Lower lobe of right lung (tissue), 2 donors: ENCODE data around the gene SPON2. TPM values are rescaled to one million over a fixed set of nuclear protein-coding genes. Genes with fewer than 3 reads are reported as not detected.

ENCODE experiments used
- ATAC-seq, 2 donors: fragments of 200-7000 bp; cut with Tn5 transposase; one replicate each; pipeline ENCODE4 v1.9.1; 2020 to 2022; ENCODE audit warnings: mild to moderate bottlenecking in 2 of 2, moderate library complexity in 2 of 2
- DNase-seq: peaks from one replicate; pipeline ENCODE4 v3.0.0-alpha.2; 2020
- H3K27ac ChIP-seq: fragments of 200-600 bp; one replicate; pipeline ENCODE4 v1.8.0; 2022
- H3K27me3 ChIP-seq: fragments of 200-600 bp; one replicate; pipeline ENCODE4 v1.8.0; 2022; ENCODE audit warnings: low read depth
- H3K36me3 ChIP-seq: fragments of 200-600 bp; one replicate; pipeline ENCODE4 v1.8.0; 2022; ENCODE audit warnings: mild to moderate bottlenecking
- H3K4me1 ChIP-seq: fragments of 200-600 bp; one replicate; pipeline ENCODE4 v1.8.0; 2022
- H3K4me3 ChIP-seq: fragments of 200-600 bp; one replicate; pipeline ENCODE4 v1.8.0; 2022; ENCODE audit warnings: mild to moderate bottlenecking
- H3K9me3 ChIP-seq: fragments of 200-600 bp; one replicate; pipeline ENCODE4 v1.8.0; 2022
- intact Hi-C: fragments of 100-400 bp; cut with DNase I; formaldehyde crosslinking; loops from one replicate; pipeline ENCODE4 v1.11.0; 2022
- total RNA-seq: library from RNA; stranded (reverse); fragmentation: NEBNext Ultra II Directional; extraction: Animal tissue kit (Norgen Biotek cat#: 25700); gene quantifications from one replicate; pipeline ENCODE4 v1.2.1, GENCODE V29; 2021
- TF ChIP-seq, protein P1 (sequence below): fragments of 200-600 bp; IDR thresholded peaks from one replicate; pipeline ENCODE4 v1.8.0; 2022; ENCODE audit warnings: antibody characterized with exemption, mild to moderate bottlenecking
- donor health status: DM: no; HTN: yes; CAD: no; lungs with severe emphysema.

Gene SPON2
- total RNA-seq, 1 donor from 2014 or later: 32.0 TPM

DNA sequence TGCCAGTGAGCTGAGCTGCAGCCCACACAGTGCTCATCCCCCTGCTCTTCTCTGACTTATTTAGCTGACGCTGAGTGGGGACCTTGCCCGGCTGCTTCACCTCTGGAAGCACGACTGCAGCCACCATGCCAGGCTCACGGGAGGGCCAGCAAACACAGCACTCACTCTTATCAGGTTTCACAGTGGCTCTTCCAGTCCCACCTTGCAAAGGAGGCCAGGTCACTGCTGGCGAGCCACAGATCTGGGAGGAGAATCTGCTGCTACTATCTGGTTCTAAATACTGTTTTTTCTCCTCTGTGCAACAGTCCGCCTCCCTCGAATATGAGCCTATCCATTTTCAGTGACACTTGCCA is 6.7 kb upstream of the SPON2 start:
- Histone ChIP-seq H3K4me1 (no peaks in the 10 kb centered on the region), H3K27me3 (no peaks in the 10 kb centered on the region), H3K36me3 (no peaks in the 10 kb centered on the region), H3K4me3 (no peak overlapping the region), H3K9me3 (no peaks in the 10 kb centered on the region), H3K27ac (no peak overlapping the region)
- no peak for DNase-seq
- TF ChIP-seq, protein P1, sequence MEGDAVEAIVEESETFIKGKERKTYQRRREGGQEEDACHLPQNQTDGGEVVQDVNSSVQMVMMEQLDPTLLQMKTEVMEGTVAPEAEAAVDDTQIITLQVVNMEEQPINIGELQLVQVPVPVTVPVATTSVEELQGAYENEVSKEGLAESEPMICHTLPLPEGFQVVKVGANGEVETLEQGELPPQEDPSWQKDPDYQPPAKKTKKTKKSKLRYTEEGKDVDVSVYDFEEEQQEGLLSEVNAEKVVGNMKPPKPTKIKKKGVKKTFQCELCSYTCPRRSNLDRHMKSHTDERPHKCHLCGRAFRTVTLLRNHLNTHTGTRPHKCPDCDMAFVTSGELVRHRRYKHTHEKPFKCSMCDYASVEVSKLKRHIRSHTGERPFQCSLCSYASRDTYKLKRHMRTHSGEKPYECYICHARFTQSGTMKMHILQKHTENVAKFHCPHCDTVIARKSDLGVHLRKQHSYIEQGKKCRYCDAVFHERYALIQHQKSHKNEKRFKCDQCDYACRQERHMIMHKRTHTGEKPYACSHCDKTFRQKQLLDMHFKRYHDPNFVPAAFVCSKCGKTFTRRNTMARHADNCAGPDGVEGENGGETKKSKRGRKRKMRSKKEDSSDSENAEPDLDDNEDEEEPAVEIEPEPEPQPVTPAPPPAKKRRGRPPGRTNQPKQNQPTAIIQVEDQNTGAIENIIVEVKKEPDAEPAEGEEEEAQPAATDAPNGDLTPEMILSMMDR: no peak
- ATAC-seq: no peak
- intact Hi-C loops: no loop called here

DNA sequence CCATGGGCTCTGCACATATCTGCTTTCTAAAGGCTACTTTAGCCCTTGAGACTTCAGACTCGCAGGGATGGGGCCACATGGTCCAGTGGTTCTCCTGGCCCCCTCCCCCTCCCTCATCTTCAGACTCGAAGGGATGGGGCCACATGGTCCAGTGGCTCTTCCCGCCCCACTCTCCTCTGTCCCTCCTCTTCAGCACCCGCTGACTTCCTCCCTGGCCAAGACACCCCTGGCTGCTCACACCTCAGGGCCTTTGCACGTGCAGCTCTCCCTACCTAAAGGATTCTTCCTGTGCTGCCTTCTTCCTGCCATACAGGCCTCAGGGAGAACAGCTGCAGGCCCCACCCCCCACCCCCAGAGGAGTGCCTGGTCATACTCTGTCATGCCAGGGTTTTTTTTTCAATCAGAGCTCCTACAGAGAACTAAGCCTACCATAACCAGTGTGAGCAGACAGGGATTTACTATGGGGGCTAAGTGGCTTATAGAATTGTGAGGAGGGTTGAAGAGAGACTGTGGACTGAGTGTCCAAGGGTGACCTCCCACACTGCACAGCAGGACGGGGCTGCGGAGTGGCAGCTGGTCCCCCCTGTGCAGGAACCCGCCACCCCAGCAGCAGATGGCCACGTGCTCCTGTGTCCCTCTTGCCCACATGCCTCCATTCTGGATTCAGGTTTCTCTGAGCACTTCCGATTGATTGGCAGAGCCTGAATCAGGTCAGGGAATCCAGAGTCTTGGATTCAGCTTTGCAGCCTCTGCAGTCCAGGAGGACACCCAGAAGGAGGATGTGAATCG is 6.1 kb upstream of the SPON2 start:
- Histone ChIP-seq H3K36me3 (no peaks in the 10 kb centered on the region), H3K27me3 (peaks cover 2% of the 10 kb centered on the region), H3K27ac (no peak overlapping the region), H3K9me3 (no peaks in the 10 kb centered on the region), H3K4me1 (no peaks in the 10 kb centered on the region), H3K4me3 (no peak overlapping the region)
- no peak for DNase-seq
- intact Hi-C loops: no loop called here
- TF ChIP-seq, protein P1: no peak
- ATAC-seq: no peak

DNA sequence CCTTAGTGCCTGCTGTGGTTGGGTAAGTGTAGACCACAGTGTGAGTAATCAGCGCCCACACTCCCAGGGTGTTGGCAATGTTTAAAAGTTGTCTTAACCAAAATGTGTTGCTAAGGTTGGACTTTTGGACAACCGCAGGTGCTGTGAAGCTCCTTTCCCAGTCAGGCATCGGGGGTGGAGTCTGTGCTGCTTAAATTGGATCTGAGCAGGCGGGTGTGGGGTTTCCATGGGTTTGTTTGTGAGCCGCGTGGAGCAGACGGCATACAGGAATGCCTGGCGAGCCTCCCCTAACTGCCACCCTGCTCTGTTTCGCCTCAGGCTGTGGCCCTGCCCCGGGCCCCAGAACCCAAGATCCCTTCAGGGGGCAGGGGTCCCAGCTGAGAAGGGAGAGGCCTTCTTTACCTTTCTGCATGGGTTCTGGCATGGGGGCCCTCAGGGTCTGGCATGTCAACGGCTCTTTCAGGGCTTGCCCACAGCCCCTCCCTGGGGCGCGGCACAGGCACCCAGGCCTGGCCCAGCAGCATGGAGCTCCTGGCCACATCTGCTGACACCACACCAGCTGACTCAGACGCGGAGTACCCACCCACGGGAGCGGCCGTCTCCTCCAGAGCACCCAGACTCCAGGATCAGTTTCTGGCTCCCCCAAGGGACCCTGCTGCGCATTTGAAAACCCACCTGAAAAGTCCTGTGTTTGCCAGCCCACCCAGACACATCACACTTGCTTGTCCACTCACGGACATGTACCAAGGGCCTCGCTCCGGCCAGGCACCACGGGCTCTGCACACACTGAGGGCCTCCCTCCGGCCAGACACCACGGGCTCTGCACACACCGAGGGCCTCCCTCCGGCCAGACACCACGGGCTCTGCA is 5.1 kb upstream of the SPON2 start:
- H3K27me3 ChIP-seq: peaks cover 10% of the 10 kb centered on the region
- no peak overlapping the region for H3K4me3 ChIP-seq
- no peaks in the 10 kb centered on the region for H3K36me3 ChIP-seq
- H3K9me3 ChIP-seq: no peaks in the 10 kb centered on the region
- H3K4me1 ChIP-seq: peaks cover 6% of the 10 kb centered on the region
- no peak for DNase-seq
- intact Hi-C loops: no loop called here
- H3K27ac ChIP-seq: no peak overlapping the region
- TF ChIP-seq, protein P1: no peak
- peak; percentile 34 to 51 for ATAC-seq

DNA sequence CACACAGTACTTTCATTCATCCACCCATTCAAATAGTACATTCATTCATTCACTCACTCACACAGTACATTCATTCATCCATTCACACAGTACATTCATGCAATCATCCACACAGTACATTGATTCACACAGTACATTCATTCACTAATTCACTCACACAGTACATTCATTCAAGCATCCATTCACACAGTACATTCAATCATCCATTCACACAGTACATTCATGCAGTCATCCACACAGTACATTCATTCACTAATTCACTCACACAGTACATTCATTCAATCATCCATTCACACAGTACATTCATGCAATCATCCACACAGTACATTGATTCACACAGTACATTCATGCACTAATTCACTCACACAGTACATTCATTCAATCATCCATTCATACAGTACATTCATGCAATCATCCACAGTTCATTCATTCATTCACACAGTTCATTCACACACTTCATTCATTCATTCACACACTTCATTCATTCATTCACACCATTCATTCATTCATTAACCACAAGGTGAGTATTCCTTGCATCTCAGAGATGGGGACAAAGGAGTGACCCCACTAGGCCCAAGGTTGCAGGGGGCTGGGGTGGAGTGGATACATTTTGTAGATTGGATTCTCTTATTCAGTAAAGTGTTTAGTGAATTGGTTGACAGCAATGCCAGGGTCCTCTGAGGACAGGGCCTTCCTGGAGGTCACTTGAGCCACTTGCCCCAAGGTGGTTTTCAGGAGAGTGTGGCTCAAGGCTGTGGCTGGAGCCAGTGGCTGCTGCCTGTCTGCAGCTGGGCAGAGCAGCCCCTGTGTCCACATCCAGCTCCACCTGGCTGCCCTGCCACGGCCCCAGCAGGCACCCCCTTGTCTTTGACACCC is 4.3 kb upstream of the SPON2 start:
- Histone ChIP-seq H3K9me3 (no peaks in the 10 kb centered on the region), H3K4me3 (no peak overlapping the region), H3K27ac (no peak overlapping the region), H3K36me3 (no peaks in the 10 kb centered on the region), H3K27me3 (peaks cover 19% of the 10 kb centered on the region), H3K4me1 (peaks cover 15% of the 10 kb centered on the region)
- intact Hi-C loops: no loop called here
- ATAC-seq (no peak), DNase-seq (no peak)
- TF ChIP-seq, protein P1: no peak

DNA sequence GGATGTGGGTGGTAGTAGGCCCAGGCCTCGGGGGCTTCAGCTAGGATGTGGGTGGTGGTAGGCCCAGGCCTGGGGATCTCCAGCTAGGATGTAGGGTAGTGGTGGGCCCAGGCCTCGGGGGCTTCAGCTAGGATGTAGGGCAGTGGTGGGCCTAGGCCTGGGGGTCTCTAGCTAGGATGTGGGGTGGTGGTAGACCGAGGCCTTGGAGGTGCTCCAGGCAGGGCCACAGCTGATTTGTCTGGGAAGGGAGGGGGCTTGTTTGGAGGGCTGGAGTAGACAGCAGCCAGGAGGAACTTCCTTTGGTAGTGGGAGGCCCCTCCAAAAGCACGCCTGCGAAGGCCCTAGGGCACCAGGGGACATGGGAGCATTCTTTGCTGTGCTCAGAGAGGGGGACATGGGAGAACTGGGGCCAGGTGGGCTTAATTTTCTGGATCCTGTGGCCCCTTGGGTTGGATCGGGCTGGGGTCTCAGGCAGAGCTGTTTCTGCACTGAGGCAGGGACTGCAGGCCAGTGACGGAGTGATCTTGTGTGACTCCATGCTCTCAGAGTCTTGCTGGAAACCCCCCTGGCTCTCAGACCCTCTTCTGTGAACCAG is 3.3 kb upstream of the SPON2 start:
- TF ChIP-seq, protein P1: no peak
- H3K36me3 ChIP-seq: no peaks in the 10 kb centered on the region
- H3K9me3 ChIP-seq: no peaks in the 10 kb centered on the region
- peaks cover 24% of the 10 kb centered on the region for H3K4me1 ChIP-seq
- intact Hi-C loops: no loop called here
- ATAC-seq: no peak
- no peak for DNase-seq
- H3K27me3 ChIP-seq: peaks cover 28% of the 10 kb centered on the region
- no peak overlapping the region for H3K27ac ChIP-seq
- no peak overlapping the region for H3K4me3 ChIP-seq
